Left lung (tissue), 14 donors: ENCODE measurements around the gene ADAMTSL1. TPM values are rescaled to one million over a fixed set of nuclear protein-coding genes. Genes with fewer than 3 reads are reported as not detected.

Source experiments
- ATAC-seq: fragments of 200-7000 bp; cut with Tn5 transposase; one replicate; pipeline ENCODE4 v1.9.1; 2020; ENCODE audit warnings: moderate library complexity
- DNase-seq, 4 donors: peaks; one replicate each; pipeline ENCODE4 v3.0.0-alpha.2; 2013 to 2020
- H3K27ac ChIP-seq, 2 donors: fragments of 200-600 bp; sonication (generic) in 1 of 2; one replicate each; pipeline versions ENCODE4 v1.5.0 to v1.8.0; 2020 to 2021
- H3K27me3 ChIP-seq, 2 donors: fragments of 200-600 bp; sonication (generic) in 1 of 2; one replicate each; pipeline versions ENCODE4 v1.5.0 to v1.8.0; 2020 to 2021
- H3K36me3 ChIP-seq, 2 donors: fragments of 200-600 bp; sonication (generic) in 1 of 2; one replicate each; pipeline versions ENCODE4 v1.5.0 to v1.8.0; 2020 to 2021
- H3K4me1 ChIP-seq, 2 donors: fragments of 200-600 bp; one replicate each; pipeline ENCODE4 v1.8.0; 2021
- H3K4me3 ChIP-seq, 2 donors: fragments of 200-600 bp; sonication (generic) in 1 of 2; one replicate each; pipeline versions ENCODE4 v1.5.0 to v1.8.0; 2020 to 2021; ENCODE audit warnings: mild to moderate bottlenecking in 1 of 2
- H3K9me3 ChIP-seq, 2 donors: fragments of 200-600 bp; sonication (generic) in 1 of 2; one replicate each; pipeline versions ENCODE4 v1.5.0 to v1.8.0; 2020 to 2021
- CTCF ChIP-seq, 2 donors: fragments of 200-600 bp; sonication (generic) in 1 of 2; IDR thresholded peaks; one replicate each; pipeline versions ENCODE4 v1.5.0 to v1.8.0; 2021; ENCODE audit warnings: antibody characterized with exemption in 2 of 2
- intact Hi-C, 2 donors: fragments of 100-400 bp; cut with DNase I; formaldehyde crosslinking; loops; one replicate each; pipeline versions ENCODE4 v1.11.2 to v1.14.2; 2022
- long read RNA-seq, 12 donors: library from polyadenylated mRNA in 2 of 12; unstranded in 2 of 12; transcript quantifications; one replicate each; pipeline ENCODE4 v2.0.0 and lab custom pipeline, GENCODE V29; 2019 to 2026
- polyA plus RNA-seq, 6 donors: library from polyadenylated mRNA; unstranded; fragments of 120-200 nt; gene quantifications; one replicate each; pipeline ENCODE4 v1.2.1, GENCODE V29; 2013; ENCODE audit not compliant: insufficient read length in 6 of 6
- total RNA-seq, 2 donors: library from RNA; stranded (reverse); fragmentation: NEBNext Ultra II Directional; extraction: Animal tissue kit (Norgen Biotek cat#: 25700); gene quantifications; one replicate each; pipeline ENCODE4 v1.2.1, GENCODE V29; 2021
- donor health status: DM: no; HTN: yes; CAD: no.
- donor health status: DM: no; HTN: no; CAD: no.

ADAMTSL1 gene, protein sequence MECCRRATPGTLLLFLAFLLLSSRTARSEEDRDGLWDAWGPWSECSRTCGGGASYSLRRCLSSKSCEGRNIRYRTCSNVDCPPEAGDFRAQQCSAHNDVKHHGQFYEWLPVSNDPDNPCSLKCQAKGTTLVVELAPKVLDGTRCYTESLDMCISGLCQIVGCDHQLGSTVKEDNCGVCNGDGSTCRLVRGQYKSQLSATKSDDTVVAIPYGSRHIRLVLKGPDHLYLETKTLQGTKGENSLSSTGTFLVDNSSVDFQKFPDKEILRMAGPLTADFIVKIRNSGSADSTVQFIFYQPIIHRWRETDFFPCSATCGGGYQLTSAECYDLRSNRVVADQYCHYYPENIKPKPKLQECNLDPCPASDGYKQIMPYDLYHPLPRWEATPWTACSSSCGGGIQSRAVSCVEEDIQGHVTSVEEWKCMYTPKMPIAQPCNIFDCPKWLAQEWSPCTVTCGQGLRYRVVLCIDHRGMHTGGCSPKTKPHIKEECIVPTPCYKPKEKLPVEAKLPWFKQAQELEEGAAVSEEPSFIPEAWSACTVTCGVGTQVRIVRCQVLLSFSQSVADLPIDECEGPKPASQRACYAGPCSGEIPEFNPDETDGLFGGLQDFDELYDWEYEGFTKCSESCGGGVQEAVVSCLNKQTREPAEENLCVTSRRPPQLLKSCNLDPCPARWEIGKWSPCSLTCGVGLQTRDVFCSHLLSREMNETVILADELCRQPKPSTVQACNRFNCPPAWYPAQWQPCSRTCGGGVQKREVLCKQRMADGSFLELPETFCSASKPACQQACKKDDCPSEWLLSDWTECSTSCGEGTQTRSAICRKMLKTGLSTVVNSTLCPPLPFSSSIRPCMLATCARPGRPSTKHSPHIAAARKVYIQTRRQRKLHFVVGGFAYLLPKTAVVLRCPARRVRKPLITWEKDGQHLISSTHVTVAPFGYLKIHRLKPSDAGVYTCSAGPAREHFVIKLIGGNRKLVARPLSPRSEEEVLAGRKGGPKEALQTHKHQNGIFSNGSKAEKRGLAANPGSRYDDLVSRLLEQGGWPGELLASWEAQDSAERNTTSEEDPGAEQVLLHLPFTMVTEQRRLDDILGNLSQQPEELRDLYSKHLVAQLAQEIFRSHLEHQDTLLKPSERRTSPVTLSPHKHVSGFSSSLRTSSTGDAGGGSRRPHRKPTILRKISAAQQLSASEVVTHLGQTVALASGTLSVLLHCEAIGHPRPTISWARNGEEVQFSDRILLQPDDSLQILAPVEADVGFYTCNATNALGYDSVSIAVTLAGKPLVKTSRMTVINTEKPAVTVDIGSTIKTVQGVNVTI (N-terminal part only)
- 1 to 10 TPM; 3.0 to 3.1 TPM for total RNA-seq
- 10 to 100 TPM; 15.2 to 28.1 (median 20.1) TPM for polyA plus RNA-seq
- long read RNA-seq, donor 1, partial matches to known transcripts = 5 of 6 reads
- long read RNA-seq, donor 1, other reads (novel, unspliced or antisense) = 0 of 6 reads
- long read RNA-seq, donor 2, full-length matches to known transcripts = 1 of 1 reads
- long read RNA-seq, donor 2, partial matches to known transcripts = 0 of 1 reads
- long read RNA-seq, donor 2, other reads (novel, unspliced or antisense) = 0 of 1 reads
- long read RNA-seq, donor 3 = 0 reads
- long read RNA-seq, donor 4 = 0 reads
- long read RNA-seq, donor 5 = 0 reads
- long read RNA-seq, donor 6, partial matches to known transcripts = 0 of 1 reads
- long read RNA-seq, donor 6, other reads (novel, unspliced or antisense) = 0 of 1 reads
- long read RNA-seq, donor 7 = 0 reads
- long read RNA-seq, donor 8, partial matches to known transcripts = 0 of 1 reads
- long read RNA-seq, donor 8, other reads (novel, unspliced or antisense) = 0 of 1 reads
- long read RNA-seq, donor 9 = 0 reads
- long read RNA-seq, donor 10 = 0 reads
- long read RNA-seq, donor 11, partial matches to known transcripts = 0 of 2 reads
- long read RNA-seq, donor 11, other reads (novel, unspliced or antisense) = 0 of 2 reads
- long read RNA-seq, donor 12 = 0 reads

DNA sequence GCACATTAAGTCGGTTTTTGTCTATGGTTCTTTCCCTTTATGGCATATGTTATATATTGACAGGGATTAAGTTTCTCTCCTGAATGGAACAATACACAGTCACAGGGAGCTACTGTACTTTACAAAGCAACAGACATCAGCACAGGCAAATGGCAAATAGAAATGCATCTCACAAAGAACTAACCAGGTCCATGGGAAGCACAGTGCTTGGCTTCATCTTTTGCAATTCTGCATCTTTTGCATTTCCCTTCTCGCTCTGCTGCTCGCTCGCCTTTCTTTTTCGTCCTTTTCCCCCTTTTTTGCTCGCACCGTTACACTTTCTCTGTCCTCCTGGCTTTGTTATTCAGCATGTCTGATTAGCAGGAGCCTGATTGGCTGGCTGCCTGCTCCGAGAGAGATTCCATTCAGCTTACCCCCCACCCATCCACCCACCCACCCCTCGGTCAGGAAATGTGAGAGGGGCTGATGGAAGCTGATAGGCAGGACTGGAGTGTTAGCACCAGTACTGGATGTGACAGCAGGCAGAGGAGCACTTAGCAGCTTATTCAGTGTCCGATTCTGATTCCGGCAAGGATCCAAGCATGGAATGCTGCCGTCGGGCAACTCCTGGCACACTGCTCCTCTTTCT, at the start of gene ADAMTSL1:
Gene ADAMTSL1 (plus strand): TSS at position 502 of the 628 bp plus-strand sequence. CDS start 80 bp downstream, at position 582.
- Histone ChIP-seq H3K27me3 (no peaks in the 10 kb centered on the region), H3K9me3 (no peaks in the 10 kb centered on the region), H3K4me3 (no peak within 1 kb of the TSS), H3K27ac (no peak within 1 kb of the TSS), H3K4me1 (no peaks in the 10 kb centered on the region), H3K36me3 (no peaks in the 10 kb centered on the region)
- intact Hi-C loops = no loop called here
- no peak for TF ChIP-seq CTCF (IDR thresholded peaks at IDR 0.05)
- DNase-seq (peak in 1 of 4 donors; percentile 28), ATAC-seq (peak; percentile 64)

DNA sequence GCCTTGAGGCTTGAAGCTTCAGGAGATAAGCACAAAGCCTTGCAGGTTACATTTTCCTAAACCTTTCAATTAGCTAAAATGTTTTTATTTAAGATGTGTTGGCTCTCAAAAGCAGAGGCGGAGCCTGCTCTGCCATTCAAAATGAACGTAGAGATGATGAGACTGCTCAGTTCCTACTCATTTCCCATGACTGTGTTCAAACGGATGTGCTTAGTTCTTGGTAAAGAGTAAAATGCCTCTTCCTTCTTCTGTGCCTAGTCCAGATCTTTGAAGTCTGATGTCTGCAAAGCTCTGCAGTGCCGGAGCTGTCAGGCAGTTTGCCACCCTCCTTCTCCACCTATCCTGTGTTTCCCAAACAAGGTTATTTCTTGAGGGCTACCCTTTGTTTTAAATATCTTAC, 46.3 kb upstream of the ADAMTSL1 start:
- no peak overlapping the region for H3K27ac ChIP-seq
- H3K4me3 ChIP-seq = no peak overlapping the region
- H3K27me3 ChIP-seq = no peaks in the 10 kb centered on the region
- no peak for DNase-seq
- intact Hi-C loops = no loop called here
- no peak for TF ChIP-seq CTCF (IDR thresholded peaks at IDR 0.05)
- H3K9me3 ChIP-seq = no peaks in the 10 kb centered on the region
- no peaks in the 10 kb centered on the region for H3K36me3 ChIP-seq
- no peaks in the 10 kb centered on the region for H3K4me1 ChIP-seq
- ATAC-seq = no peak

DNA sequence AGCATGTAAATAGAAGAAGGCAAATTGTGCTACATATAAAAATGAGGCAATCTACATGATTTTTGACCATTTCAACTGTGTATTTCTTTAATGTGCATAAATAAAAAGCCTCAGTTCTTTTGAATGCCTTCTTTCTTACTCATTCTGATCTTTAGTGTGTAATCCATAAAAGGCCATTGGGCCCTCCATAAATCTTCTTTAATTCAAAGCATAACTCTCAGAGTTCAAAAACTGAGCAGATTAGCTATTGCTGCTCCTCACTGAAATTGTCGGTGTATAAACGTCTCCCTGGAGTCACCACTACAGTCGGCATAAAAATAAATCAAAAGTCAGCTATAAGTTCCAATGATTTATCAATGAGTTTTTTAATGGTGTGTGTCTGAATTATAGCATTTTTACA, 45.3 kb upstream of the ADAMTSL1 start:
- H3K27ac ChIP-seq = no peak overlapping the region
- DNase-seq = no peak
- no peak for ATAC-seq
- intact Hi-C loops = no loop called here
- no peaks in the 10 kb centered on the region for H3K36me3 ChIP-seq
- no peaks in the 10 kb centered on the region for H3K9me3 ChIP-seq
- no peak for TF ChIP-seq CTCF (IDR thresholded peaks at IDR 0.05)
- H3K4me1 ChIP-seq = no peaks in the 10 kb centered on the region
- no peaks in the 10 kb centered on the region for H3K27me3 ChIP-seq
- H3K4me3 ChIP-seq = no peak overlapping the region

- no peak for DNase-seq
- TF ChIP-seq CTCF (IDR thresholded peaks at IDR 0.05) = no peak
- intact Hi-C loops = no loop called here
- Histone ChIP-seq H3K4me3 (no peak overlapping the region), H3K9me3 (no peaks in the 10 kb centered on the region), H3K27ac (no peak overlapping the region), H3K27me3 (no peaks in the 10 kb centered on the region), H3K36me3 (no peaks in the 10 kb centered on the region), H3K4me1 (no peaks in the 10 kb centered on the region)
- ATAC-seq = no peak
Observed at GRCh38 chr9:18429070-18429469, 44.9 kb upstream of the ADAMTSL1 start.
